AG04449 (cell line): ENCODE results near the gene UBASH3B.

Experiments
- CTCF ChIA-PET: fragments of 350-600 bp; formaldehyde crosslinking; extraction: SDS; loops from one replicate; lab custom pipeline; 2021; ENCODE audit warnings: antibody characterized with exemption; lab: Yijun Ruan, JAX
- POLR2A ChIA-PET: fragments of 400-600, 350-600 bp; formaldehyde crosslinking; extraction: SDS; loops from one replicate; lab custom pipeline; 2020; ENCODE audit warnings: antibody characterized with exemption, inconsistent platforms; lab: Yijun Ruan, JAX
- DNase-seq: peaks from one replicate; pipeline ENCODE4 v3.0.0-alpha.2; 2010; ENCODE audit warnings: low read depth, low spot score
- H3K4me3 ChIP-seq: 2 replicates; pipeline ENCODE4 v1.5.1; 2011; ENCODE audit warnings: low read depth, mild to moderate bottlenecking, control low read depth, low read length
- TF ChIP-seq, protein P1 (sequence below): IDR thresholded peaks from one replicate; pipeline ENCODE4 v1.5.1; 2011; ENCODE audit warnings: mild to moderate bottlenecking, moderate library complexity, low read length, control low read depth, inconsistent platforms; ENCODE audit not compliant: insufficient read depth; ENCODE audit errors: missing control alignments

The UBASH3B gene

DNA sequence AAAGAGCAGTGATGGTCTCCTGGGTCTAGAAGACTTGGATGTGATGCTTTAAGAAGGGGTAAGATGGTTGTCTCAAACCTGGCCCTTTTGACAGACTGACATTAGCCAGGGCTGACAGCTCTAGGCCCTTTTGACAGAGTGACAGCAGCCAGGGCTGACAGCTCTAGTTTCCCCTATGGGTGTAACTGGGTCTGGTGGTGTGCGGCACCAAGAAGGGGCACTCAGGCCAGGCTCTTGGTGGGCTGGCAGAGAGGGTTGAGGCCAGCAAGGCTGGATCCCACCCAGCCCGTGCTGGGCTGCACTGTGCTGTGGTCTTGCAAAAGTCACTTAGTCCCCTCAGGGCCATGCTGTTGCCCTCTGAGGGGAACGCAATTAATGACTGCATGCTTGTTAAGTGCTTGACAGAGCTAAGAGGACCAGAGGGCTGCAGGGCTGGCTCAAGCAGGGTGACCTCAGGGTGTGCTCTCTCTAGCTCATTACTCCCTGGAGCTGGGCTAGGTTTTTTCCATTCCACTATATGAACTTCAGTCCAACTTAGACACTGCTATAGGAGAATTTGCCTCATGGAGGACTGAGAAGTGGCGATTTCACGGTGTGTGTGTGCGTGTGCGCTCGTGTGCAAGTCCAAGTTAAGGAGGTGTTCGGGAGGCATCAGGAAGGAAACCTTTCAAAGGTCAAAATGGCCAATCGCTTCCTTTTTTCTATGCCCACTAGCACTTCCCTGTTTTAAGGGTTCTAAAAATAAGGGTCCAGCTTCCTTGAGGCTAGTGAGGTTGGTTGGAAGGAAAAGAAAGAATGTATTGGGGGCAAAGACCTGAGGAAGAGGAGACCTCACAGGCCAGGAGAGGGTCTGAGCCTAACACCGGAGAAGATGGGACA is 4.4 kb downstream of the UBASH3B start:
- ChIA-PET CTCF (interaction anchor here (0.8 to 7.4 kb wide), 6 partner anchors 13 to 361 kb away, joined by 3 to 63 read pairs (median 3); no protein-coding TSS in a partner anchor), POLR2A (no interaction called here)
- TF ChIP-seq, protein P1, sequence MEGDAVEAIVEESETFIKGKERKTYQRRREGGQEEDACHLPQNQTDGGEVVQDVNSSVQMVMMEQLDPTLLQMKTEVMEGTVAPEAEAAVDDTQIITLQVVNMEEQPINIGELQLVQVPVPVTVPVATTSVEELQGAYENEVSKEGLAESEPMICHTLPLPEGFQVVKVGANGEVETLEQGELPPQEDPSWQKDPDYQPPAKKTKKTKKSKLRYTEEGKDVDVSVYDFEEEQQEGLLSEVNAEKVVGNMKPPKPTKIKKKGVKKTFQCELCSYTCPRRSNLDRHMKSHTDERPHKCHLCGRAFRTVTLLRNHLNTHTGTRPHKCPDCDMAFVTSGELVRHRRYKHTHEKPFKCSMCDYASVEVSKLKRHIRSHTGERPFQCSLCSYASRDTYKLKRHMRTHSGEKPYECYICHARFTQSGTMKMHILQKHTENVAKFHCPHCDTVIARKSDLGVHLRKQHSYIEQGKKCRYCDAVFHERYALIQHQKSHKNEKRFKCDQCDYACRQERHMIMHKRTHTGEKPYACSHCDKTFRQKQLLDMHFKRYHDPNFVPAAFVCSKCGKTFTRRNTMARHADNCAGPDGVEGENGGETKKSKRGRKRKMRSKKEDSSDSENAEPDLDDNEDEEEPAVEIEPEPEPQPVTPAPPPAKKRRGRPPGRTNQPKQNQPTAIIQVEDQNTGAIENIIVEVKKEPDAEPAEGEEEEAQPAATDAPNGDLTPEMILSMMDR: no peak
- no peak overlapping the region for H3K4me3 ChIP-seq
- no peak for DNase-seq

DNA sequence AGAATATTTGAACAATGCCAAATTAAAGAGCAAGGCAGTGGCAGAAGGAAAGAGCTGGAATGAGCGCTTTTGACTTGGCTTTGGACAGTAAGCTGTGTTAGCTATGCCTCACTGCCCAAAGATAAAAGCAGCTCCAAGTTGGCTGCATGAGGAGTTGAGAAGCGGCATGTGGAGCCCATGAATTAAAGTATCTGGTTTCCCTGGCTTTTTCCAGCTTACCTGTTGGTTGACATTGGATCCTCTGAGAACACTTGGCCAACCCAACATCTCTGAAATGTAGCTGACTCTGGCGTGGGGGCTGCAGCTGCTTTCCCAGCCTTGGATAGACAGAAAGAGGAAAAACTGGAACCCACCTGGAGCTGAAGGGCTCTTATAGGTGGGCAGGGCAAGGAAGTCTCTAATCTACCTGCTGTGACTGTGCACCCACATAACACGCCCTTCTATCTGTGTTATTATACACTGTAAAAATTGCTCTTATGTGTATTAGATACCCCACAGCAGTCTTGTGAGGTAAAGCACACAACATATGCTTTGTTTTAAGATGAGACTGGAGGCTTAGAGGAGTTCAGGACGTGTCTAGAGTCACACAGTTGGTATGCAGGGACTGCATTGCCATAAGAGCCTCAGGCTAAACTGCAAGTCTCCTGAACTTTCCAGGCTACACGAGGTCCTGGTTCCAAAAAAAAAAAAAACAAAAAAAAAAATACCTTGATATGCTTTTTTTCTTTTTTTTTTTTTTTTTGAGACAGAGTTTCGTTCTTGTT is 5.8 kb downstream of the UBASH3B start:
- TF ChIP-seq, protein P1: no peak
- POLR2A ChIA-PET: interaction anchor here (0.9 kb wide), 1 partner anchor 10 kb away, joined by 4 read pairs; no protein-coding TSS in a partner anchor
- DNase-seq: no peak
- no peak overlapping the region for H3K4me3 ChIP-seq
- CTCF ChIA-PET: interaction anchor here (0.6 to 7.4 kb wide), 5 partner anchors 29 to 360 kb away, joined by 3 to 63 read pairs (median 3); no protein-coding TSS in a partner anchor

DNA sequence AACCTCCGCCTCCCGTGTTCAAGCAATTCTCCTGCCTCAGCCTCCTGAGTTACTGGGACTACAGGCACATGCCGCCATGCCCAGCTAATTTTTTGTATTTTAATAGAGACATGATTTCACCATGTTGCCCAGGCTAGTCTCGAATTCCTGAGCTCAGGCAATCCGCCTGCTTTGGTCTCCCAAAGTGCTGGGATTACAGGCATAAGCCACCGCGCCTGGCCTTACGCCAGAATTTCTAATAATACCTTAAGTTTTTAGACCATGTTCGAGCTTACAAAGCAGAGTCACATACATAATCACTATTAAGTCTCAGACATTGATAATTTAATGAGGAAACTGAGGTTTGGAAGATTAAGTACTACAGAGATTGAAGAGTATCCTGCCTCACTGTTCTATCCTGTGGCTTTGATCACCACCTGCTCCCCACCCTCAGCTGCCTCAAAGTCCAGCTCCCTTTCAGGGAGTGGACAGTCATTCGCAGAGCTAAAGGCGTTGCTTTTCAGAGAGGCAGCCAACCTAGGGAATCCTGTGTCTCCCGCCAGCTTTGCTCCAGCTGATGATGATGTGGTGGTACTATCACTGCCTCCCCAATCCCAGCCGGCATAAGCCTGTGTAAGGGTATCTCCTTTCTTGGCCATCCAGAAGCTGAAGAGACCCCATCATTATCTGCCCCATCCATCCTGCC is 7.7 kb downstream of the UBASH3B start:
- POLR2A ChIA-PET: no interaction called here
- TF ChIP-seq, protein P1: no peak
- no peak overlapping the region for H3K4me3 ChIP-seq
- DNase-seq: no peak
- CTCF ChIA-PET: interaction anchor here (0.7 to 1.4 kb wide), 3 partner anchors 28 to 138 kb away, joined by 3 to 4 read pairs (median 3); no protein-coding TSS in a partner anchor

DNA sequence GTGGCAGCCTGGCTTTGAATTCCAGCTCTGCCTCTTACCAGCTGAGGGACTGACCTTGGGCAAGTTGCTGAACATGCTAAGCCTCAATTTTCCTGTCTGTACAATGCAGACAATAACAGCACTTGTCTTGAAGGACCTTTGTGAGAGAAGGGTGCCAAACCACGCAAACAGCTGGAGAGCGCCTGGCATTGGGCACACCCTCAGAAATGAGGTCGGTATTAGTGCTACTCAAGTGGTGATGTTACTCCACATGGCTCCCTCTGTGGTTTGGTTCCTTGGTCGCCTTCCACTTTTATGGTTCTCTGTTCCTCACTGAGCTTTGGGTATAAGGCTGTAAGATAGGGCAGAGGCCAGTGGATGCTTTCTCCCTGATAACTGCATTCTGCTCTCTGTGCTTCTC is 8.2 kb downstream of the UBASH3B start:
- TF ChIP-seq, protein P1: no peak
- H3K4me3 ChIP-seq: no peak overlapping the region
- POLR2A ChIA-PET: no interaction called here
- no peak for DNase-seq
- CTCF ChIA-PET: interaction anchor here (1.2 to 1.4 kb wide), 2 partner anchors 27 to 117 kb away, joined by 3 to 4 read pairs; no protein-coding TSS in a partner anchor

DNA sequence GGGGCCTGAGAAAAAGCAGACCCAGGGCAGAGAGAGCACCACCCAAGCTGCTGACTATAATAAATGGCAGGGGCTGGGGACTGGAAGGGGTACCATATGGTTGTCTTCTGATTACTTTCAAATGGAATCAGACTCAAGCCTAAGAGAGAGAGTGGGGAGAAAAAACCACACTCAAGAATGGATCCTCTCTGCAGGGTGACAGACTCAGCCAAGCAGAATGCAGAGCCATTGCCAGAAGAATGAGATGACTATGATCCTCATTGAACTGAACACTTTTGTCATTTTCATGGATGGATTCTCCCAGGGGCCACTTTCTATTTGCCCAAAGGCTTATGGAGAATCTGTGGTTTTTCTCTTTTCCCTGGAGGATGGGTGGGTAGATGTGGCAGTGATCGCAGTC is 8.7 kb downstream of the UBASH3B start:
- no peak for DNase-seq
- CTCF ChIA-PET: interaction anchor here (1.4 kb wide), 1 partner anchor 27 kb away, joined by 3 read pairs; no protein-coding TSS in a partner anchor
- no peak overlapping the region for H3K4me3 ChIP-seq
- TF ChIP-seq, protein P1: no peak
- POLR2A ChIA-PET: no interaction called here
